Progenitor cell of endocrine pancreas (in vitro differentiated cells): ENCODE measurements around the gene STK10. TPM values are rescaled to one million over a fixed set of nuclear protein-coding genes. Genes with fewer than 3 reads are reported as not detected.

Experiments used
- DNase-seq: peaks from one replicate; pipeline ENCODE4 v3.0.0; 2021; ENCODE audit warnings: low spot score; ENCODE audit not compliant: unreplicated experiment
- H3K27ac Mint-ChIP-seq: 2 replicates; pipeline ENCODE4 v1.8.0; 2021; ENCODE audit warnings: mild to moderate bottlenecking, moderate library complexity, mixed read lengths
- H3K27me3 Mint-ChIP-seq: 2 replicates; pipeline ENCODE4 v1.8.0; 2021; ENCODE audit warnings: mixed read lengths
- H3K36me3 Mint-ChIP-seq: 2 replicates; pipeline ENCODE4 v1.8.0; 2022; ENCODE audit warnings: mixed read lengths; ENCODE audit not compliant: insufficient read depth
- H3K4me1 Mint-ChIP-seq: 2 replicates; pipeline ENCODE4 v1.8.0; 2021; ENCODE audit warnings: low read depth, mixed read lengths
- H3K4me3 Mint-ChIP-seq: 2 replicates; pipeline ENCODE4 v1.8.0; 2021; ENCODE audit warnings: low read depth, mild to moderate bottlenecking, moderate library complexity, mixed read lengths
- H3K9me3 Mint-ChIP-seq: 2 replicates; pipeline ENCODE4 v1.8.0; 2021; ENCODE audit warnings: low read depth, mixed read lengths
- CTCF ChIP-seq: fragments of 200-600 bp; sonication (generic); IDR thresholded peaks from one replicate; pipeline ENCODE4 v1.5.0; 2021; ENCODE audit warnings: antibody characterized with exemption, mild to moderate bottlenecking; ENCODE audit not compliant: unreplicated experiment
- total RNA-seq: library from RNA; stranded (reverse); gene quantifications from 2 replicates; pipeline ENCODE4 v1.2.1, GENCODE V29; 2021

STK10 gene
- total RNA-seq, 1 donor from 2014 or later, result 18.1 TPM

GRCh38 chr5:172173564-172174153, 14.4 kb downstream of the STK10 start:
- peak overlapping the region; percentile 67 for H3K27ac Mint-ChIP-seq

GRCh38 chr5:172172912-172173563, 15.0 kb downstream of the STK10 start:
- H3K4me3 Mint-ChIP-seq, result no peak overlapping the region
- no peak for DNase-seq
- no peak for TF ChIP-seq CTCF
- no peak overlapping the region for H3K27ac Mint-ChIP-seq
- H3K9me3 Mint-ChIP-seq, result no peaks in the 10 kb centered on the region
- H3K36me3 Mint-ChIP-seq, result no peaks in the 10 kb centered on the region
- peaks cover 9% of the 10 kb centered on the region for H3K4me1 Mint-ChIP-seq
- H3K27me3 Mint-ChIP-seq, result no peaks in the 10 kb centered on the region

More at GRCh38 chr5:172173564-172174153, 14.4 kb downstream of the STK10 start:
- Mint-ChIP-seq H3K36me3 (peaks cover 1% of the 10 kb centered on the region), H3K9me3 (no peaks in the 10 kb centered on the region), H3K4me1 (peaks cover 7% of the 10 kb centered on the region), H3K27me3 (no peaks in the 10 kb centered on the region), H3K4me3 (no peak overlapping the region)
- no peak for DNase-seq
- no peak for TF ChIP-seq CTCF

GRCh38 chr5:172171118-172171517, 16.9 kb downstream of the STK10 start:
- DNase-seq, result no peak
- Mint-ChIP-seq H3K27me3 (no peaks in the 10 kb centered on the region), H3K36me3 (no peaks in the 10 kb centered on the region), H3K27ac (no peak overlapping the region), H3K4me1 (peaks cover 12% of the 10 kb centered on the region), H3K4me3 (no peak overlapping the region), H3K9me3 (no peaks in the 10 kb centered on the region)
- TF ChIP-seq CTCF, result no peak

GRCh38 chr5:172170251-172170701, 17.7 kb downstream of the STK10 start:
- no peaks in the 10 kb centered on the region for H3K36me3 Mint-ChIP-seq

GRCh38 chr5:172169216-172169615, 18.8 kb downstream of the STK10 start:
- no peak for TF ChIP-seq CTCF
- no peak overlapping the region for H3K27ac Mint-ChIP-seq
- no peaks in the 10 kb centered on the region for H3K36me3 Mint-ChIP-seq
- H3K4me3 Mint-ChIP-seq, result no peak overlapping the region
- peaks cover 7% of the 10 kb centered on the region for H3K4me1 Mint-ChIP-seq
- no peak for DNase-seq
- H3K27me3 Mint-ChIP-seq, result no peaks in the 10 kb centered on the region
- H3K9me3 Mint-ChIP-seq, result no peaks in the 10 kb centered on the region

More at GRCh38 chr5:172170251-172170701, 17.7 kb downstream of the STK10 start:
- no peak for TF ChIP-seq CTCF
- Mint-ChIP-seq H3K27ac (no peak overlapping the region), H3K4me1 (peaks cover 12% of the 10 kb centered on the region), H3K9me3 (no peaks in the 10 kb centered on the region), H3K27me3 (no peaks in the 10 kb centered on the region), H3K4me3 (no peak overlapping the region)
- no peak for DNase-seq
